LHCN-M2 (cell line): Measurements from ENCODE around the gene PRICKLE3. TPM values are rescaled to one million over a fixed set of nuclear protein-coding genes. Genes with fewer than 3 reads are reported as not detected.
A peak's percentile ranks its signal among the peaks of the same experiment; 100 is the strongest.
"Not testable (repeated sequence)": the region's sequence is repeated elsewhere in the genome, so short reads cannot be mapped to it uniquely, and the experiment has no call there.

Experiments used
- DNase-seq: peaks from one replicate; pipeline ENCODE4 v3.0.0-alpha.2; 2012; ENCODE audit warnings: low read depth
- total RNA-seq: library from RNA; depleted of rRNA; stranded (reverse); fragments of >200 nt; gene quantifications from 2 replicates; pipeline ENCODE4 v1.2.3, GENCODE V29; 2014

PRICKLE3 gene
- total RNA-seq, 1 experiment from 2014 or later = 8.5 TPM

DNA sequence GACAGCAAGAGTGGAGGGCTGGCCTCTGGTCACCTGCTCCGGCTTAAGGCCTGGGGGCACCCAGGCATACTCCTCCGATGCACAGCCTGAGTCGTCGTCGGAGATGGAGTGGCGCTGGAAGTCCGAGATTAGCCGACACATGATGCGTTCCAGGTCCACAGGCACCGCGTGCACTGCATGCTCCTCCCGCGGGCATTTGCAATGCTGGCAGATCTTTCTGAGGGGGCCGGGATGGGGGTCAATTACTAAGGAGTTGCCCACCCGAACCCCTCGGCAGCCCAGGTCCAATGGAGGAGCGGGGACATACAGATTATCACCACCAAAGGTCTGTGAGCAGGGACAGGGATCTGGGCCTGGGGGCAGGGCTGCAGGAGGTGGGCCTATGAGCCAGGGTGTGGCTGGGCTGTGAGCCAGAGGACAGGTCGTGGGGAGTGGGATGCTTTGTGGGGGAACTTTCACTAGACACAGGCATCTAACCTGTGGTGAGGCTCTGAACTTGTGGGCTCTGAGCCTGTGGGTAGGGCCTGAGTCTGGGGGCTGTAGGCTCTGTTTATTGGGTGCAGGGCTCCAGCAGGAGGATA is 2.4 kb downstream of the PRICKLE3 start:
- DNase-seq = no peak

DNA sequence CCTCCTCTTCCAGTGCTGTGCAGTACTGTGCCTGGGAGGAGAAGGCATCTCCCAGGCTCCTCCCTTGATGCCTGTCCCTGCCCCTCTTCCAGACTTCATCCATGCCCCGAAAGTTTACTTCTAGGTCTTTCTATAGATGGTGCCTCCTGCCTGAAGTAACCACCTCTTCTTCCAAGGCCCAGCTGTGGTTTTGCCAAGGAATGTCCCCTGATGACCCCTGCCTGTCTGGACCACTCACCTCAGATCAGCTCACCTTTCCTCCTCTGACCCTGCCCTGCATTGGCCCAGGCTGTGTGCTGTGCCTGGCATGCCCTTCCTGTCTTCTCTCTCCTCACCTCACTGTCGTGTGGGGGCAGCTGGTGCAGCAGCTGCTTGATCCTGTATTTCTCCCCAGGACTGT is 6.8 kb downstream of the PRICKLE3 start:
- no peak for DNase-seq

DNA sequence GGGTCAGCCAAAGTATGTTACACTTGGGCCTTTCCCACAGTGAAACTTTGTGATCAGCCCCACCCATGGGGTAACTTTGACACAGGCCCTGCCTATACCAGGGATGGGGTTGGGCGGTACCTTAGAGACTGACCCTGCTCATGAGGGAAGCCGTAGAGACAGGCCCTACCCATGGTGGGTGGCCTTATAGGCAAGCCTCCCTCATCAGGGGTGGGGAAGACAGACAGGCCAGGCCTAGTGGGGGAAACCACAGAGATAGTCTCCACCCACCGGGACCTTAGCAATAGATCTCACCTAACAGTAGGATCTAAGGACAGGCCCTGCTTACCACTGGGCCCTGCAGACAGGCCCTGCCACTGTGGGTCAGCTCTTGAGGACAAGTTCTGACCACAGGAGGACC is 7.6 kb downstream of the PRICKLE3 start:
- DNase-seq = no peak

DNA sequence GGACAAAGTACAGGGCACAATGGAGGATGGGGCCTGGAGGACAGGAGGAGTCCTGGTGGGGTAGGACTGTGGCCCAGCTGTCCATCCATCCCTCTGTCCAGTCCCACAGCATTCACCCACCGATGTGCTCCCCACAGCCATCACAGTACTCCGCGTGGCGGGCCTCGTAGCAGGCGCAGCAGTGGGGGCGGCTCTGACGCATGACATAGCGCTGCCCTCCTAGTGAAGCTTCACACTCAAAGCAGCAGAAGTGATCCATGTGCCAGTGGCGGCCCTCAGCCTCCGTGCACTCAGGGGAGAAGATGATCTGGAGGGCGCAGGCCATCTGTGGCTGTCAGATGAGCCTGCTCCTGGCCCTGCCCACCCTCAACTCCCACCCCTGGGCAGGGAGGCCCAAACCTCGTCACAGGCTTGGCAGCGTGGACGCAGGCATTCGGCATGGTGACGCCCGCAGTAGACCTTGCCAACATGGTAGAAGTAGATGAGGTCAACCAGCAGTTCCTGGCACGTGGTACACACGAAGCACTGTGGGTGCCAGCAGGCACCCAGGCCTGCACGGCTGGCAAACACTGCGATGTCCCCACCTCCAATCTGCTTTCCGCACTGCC is 8.2 kb downstream of the PRICKLE3 start:
- DNase-seq = no peak

GRCh38 chrX:49177338-49177833 is 8.8 kb downstream of the PRICKLE3 start:
- DNase-seq = no peak

GRCh38 chrX:49176421-49177326 is 9.5 kb downstream of the PRICKLE3 start:
- DNase-seq = no peak

DNA sequence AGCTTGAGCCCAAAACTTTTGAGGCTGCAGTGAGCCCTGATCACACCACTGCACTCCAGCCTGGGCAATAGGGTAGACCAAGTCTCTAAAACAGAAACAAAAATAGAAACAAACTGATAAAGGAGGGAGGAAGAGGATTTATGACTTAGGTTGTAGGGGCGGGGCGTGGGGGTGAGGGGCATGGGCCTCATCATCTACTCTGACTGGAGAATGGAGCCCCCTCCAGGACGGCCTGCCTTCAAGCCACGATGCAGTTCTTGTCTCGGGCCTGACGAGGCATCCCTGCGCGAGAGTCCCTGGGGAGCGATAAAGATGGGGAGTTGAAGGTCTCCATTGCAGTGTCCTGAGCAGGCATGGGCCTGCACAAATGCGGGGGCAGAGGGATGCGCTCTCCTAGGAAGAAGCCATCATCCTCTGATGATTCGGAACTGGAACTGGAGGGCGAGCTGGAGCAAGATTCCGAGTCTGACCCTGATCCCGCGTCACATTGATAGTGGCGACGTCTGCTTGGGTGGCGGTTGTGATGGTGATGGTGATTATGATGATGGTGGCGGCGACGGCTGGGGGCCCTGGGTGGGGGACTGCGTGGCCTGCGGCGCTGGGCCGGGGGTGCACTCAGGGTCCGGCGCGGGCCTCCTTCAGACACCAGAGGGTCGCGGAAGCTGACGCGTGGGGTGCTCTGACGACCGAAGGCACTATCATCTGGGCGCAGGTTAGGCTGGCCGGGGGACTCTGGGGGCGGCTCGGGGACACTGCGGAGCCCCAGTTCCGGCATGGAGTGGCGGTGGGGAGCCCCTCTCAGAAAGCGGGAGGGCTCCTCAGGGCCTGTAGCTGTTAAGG is 10.5 kb downstream of the PRICKLE3 start:
- no peak for DNase-seq

DNA sequence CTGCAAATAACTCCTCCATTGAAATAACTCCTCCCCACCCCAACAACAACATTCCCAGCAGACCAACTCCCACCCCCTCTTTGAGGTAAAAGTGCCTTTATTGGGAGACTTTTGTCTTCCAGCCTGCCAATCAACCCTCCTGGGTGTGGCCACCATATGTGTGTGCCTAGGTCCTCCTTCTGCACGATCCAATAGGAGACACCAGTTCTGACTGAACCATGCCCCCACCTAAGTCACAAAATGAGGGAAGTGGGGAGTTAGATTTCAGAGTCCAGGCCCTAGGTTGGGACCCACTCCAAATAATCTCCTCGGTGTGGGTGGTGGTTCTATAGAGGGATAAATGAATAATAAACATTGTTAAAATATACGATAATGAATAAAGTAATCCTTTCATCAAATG is 11.4 kb downstream of the PRICKLE3 start:
- no peak for DNase-seq

GRCh38 chrX:49173544-49173943 is 12.6 kb downstream of the PRICKLE3 start:
- not testable (repeated sequence) for DNase-seq

DNA sequence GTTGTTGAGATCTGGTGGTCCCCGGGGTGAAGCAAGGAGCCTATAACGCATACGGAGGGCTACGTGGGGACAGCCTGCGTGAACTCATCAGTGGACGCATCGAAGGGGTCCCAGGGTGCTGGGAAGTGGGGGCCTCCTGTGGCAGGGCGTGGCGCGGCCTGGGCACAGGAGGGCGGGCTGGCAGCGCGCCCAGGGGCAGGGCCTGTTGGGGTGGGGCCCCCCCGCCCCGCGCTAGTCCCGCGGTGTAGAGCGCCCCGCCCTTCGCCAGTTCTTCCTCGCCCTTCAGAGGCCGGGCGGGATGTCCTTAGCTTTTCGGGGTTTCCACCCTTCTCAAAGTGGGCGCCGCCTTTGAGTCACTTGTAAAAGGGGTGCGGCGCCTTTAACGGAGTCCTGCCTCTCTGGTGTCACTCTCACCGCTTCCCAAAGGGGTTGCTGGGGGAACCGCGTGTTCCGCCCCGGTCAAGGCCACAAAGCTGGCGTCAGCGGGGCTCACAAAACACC is 13.8 kb downstream of the PRICKLE3 start:
- DNase-seq = peak; percentile 80

GRCh38 chrX:49171752-49172279 is 14.4 kb downstream of the PRICKLE3 start, which contains the start of gene PLP2:
Gene PLP2 (plus strand): TSS chrX:49171898. CDS start chrX:49172001, 103 bp downstream.
- DNase-seq = peak; percentile 60

DNA sequence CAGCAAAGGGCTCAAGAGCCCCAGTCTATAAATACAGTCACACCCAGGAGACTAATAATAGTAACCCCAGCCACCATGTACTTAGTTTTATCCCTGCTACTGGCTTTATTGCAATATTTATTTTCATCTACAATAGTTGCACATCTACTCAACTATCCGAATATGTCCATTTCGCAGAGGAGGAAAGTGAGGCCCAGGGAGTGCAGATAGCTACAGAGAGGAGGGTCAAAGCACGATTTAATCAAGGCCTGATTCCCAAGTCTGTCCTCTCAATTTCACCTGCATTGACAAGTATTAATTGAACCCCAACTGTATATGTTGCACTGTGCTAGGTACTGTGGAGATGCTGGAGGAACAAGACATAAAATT is 18.4 kb downstream of the PRICKLE3 start:
- DNase-seq = no peak

- DNase-seq = peak; percentile 85
These were observed 19.0 kb downstream of the PRICKLE3 start for GRCh38 chrX:49166914-49167739.

- peak; percentile 71 for DNase-seq
These were observed 20.0 kb downstream of the PRICKLE3 start for GRCh38 chrX:49165901-49166881.

DNA sequence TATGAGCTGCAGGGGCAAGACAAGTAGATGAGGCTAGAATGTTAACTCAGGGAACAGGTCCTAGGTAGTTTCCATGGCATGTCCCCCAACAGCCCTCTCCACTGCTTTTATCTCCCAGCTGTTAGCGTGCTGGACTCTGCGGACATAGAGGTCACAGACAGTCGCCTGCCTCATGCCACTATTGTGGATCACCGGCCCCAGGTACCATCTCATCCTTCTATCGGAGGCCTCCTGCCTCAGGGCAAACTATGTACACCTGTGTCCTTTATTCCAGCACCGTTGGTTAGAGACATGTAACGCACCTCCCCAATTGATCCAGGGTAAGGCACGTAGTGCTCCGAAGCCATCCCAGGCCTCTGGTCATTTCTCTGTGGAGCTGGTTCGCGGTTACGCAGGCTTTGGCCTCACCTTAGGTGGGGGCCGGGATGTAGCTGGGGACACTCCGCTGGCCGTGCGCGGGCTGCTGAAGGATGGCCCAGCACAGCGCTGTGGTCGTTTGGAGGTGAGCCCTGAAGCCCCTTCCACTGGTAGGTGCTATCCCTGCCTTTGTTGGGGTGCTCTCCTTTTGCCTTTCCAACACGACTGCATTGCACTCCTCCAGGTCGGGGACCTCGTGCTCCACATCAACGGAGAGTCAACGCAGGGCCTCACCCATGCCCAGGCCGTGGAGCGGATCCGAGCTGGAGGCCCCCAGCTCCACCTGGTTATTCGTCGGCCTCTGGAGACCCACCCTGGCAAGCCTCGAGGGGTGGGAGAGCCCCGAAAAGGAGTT is 21.4 kb downstream of the PRICKLE3 start:
- no peak for DNase-seq

- DNase-seq = peak; percentile 76
These were observed 22.4 kb downstream of the PRICKLE3 start for GRCh38 chrX:49163555-49164419.

DNA sequence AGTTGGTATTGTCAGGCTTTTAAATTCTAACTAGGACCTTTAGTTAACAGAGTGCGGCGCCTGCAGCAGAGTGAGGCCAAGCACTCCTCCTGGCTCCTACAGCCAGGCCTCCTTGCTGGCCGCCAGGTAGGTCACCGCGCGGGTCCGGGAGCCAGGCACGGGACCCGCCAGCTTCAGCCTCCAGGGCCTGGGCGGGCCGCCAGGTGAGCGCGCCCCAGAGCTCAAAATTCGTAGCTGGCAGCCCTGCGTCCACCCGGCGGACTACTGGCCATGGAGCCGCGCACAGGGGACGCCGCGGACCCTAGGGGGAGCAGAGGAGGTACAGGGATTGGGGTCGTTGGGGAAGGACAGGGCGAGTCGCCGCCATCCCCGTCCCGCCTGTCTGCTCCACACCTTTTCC is 23.6 kb downstream of the PRICKLE3 start, which contains the start of gene MAGIX:
Gene MAGIX (plus strand): TSS at position 139 of the 400 bp plus-strand sequence. CDS start 132 bp downstream, at position 271.
- DNase-seq = no peak
